ENCODE data around the gene FLRT2.

FLRT2 gene

GRCh38 chr14:85599939-85600338 is 70.0 kb downstream of the FLRT2 start:
- no peak for DNase-seq (ENCODE audit: low read depth)

DNA sequence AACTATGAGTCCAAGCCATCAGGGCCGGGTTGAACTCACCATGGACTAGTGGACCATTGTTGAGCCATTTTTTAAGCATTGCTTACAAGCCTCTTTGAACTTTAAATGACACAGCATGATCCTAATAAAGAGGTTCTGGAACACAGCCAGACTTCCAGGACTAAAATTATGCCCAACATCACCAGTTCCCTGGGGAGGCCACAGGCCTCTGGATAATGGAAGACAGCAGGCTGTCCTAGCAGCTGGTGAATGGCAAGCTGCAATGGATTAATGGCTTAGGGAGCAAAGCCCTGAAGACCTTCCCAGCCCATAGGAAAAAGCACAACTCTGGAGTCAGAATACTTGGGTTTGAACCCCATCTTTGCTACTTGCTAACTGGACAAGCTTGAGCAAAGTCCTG is 71.3 kb downstream of the FLRT2 start:
- DNase-seq (ENCODE audit: low read depth), result no peak

GRCh38 chr14:85601690-85602089 is 71.7 kb downstream of the FLRT2 start:
- no peak for DNase-seq (ENCODE audit: low read depth)

DNA sequence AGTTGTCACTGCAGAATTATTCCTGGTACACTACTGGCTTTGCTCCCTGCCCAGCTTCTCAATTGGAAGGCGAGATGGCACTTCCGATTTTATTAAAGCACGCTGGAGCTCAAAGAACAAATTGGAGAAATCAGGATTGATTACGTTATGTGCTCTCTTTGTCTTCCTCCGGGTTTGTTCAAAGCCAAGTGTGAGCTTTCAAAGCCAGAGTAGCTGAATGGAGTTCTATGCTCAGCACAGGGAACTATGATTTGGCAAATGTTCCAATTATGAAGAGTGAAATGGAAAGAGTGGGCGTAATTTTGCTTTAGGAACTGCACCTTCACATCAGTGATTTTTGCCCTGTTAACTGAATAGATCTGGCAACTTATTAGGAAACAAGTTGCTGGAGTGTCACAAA is 72.4 kb downstream of the FLRT2 start:
- no peak for DNase-seq (ENCODE audit: low read depth)

DNA sequence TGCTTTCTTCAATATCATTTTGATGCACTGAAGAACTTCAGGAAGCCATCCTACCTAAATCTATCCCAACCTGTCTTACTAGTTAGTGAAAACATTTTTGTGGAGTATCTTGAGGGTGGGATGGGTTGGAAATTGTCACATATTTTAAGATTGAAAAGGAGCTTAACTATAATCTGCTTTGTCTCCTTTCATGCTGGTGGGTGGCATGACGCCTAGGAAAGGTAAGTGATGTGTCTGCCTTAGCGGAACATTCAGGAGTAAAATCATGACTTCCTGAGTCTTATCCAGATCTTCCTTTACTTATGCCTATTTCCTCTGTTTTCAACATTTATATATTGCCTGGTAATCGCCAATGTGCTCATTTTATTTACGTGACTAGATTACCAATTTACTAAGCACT is 74.1 kb downstream of the FLRT2 start:
- no peak for DNase-seq (ENCODE audit: low read depth)

GRCh38 chr14:85604714-85605113 is 74.8 kb downstream of the FLRT2 start:
- no peak for DNase-seq (ENCODE audit: low read depth)

DNA sequence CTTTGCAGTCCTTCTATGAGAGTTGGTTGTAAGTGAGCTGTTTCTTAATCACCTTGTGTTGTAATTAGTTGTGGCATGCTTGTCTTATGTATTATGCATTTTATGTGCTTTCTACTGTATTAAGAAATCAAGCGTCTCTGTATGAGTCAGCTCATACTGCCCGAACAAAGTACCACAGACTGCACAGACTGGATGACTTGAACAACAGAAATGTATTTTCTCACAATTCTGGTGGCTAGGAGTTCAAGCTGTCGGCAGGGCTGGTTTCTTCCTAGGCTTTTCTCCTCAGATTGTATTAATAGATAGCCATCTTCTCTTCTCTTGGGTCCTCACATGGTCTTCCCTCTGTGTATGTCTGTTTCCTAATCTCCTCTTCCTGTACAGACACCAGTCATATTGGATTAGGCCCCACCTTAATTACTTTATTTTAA is 77.7 kb downstream of the FLRT2 start:
- DNase-seq (ENCODE audit: low read depth), result no peak

- no peak for DNase-seq (ENCODE audit: low read depth)
Measured at GRCh38 chr14:85613496-85613895, 83.6 kb downstream of the FLRT2 start.

- no peak for DNase-seq (ENCODE audit: low read depth)
Measured at GRCh38 chr14:85616386-85616885, 86.5 kb downstream of the FLRT2 start.

DNA sequence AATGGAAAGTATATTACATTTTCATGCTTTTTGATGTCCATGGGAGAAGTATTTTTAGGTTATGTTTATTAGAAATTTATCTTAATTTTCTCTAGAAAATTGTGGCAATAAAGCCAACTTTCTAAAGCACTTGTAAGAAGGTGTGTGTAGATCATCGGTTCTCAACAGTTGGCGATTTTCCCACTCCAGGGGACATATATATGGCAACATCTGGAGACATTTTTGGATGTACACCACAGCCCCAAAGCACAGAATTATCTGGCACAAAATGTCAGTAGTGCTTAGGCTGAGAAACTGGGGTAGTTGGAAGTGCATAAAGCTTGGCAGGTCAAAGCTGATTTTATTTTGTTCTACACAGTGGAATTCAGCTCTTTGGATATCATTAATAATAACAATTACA is 86.9 kb downstream of the FLRT2 start:
- DNase-seq (ENCODE audit: low read depth), result no peak

GRCh38 chr14:85617791-85618190 is 87.8 kb downstream of the FLRT2 start:
- no peak for DNase-seq (ENCODE audit: low read depth)

DNA sequence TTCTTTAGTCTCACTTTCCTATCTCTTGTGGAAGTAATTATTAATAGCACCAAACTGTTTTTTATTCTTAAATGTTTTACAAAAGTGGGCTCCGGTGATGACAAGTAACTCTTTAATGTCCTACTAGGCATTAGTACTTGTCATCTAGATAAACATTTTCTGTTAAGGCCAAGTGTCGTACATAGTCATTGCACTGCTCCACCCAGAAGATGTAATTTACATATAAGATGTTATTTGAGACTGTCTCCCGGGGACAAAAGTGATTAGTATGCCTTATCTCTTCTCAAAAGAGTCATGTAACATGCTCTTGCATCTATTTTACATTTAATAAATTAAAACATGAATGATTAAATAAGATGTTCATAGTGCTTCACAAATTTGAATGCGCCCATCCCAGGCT is 88.4 kb downstream of the FLRT2 start:
- no peak for DNase-seq (ENCODE audit: low read depth)

- no peak for DNase-seq (ENCODE audit: low read depth)
Measured at GRCh38 chr14:85618978-85619377, 89.0 kb downstream of the FLRT2 start.

DNA sequence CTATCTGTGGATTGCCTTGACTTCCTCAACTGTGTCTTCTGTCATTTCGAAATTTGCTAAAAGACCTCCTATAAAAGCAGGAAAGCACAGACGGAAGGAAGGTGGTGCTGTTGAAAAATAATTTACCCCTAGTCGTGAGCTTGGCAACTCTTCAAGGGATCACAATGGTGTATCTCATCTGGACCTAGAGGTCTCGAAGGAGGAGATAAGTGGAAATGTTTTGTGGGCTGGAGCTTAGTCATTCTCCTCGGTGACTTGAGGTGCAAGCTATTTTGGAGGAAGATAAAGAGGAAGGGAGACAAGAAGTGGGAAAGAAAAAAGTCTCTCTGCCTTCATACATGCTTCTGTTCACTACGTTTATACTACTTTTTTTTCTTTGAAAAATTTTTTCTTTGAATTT is 89.9 kb downstream of the FLRT2 start:
- DNase-seq (ENCODE audit: low read depth), result no peak

- DNase-seq (ENCODE audit: low read depth), result no peak
Measured at GRCh38 chr14:85620947-85621346, 91.0 kb downstream of the FLRT2 start.

GRCh38 chr14:85622106-85622505 is 92.2 kb downstream of the FLRT2 start:
- DNase-seq (ENCODE audit: low read depth), result no peak

- no peak for DNase-seq (ENCODE audit: low read depth)
Measured at GRCh38 chr14:85622986-85623685, 93.2 kb downstream of the FLRT2 start.

GRCh38 chr14:85625925-85626585 is 96.1 kb downstream of the FLRT2 start:
- no peak for DNase-seq (ENCODE audit: low read depth)

DNA sequence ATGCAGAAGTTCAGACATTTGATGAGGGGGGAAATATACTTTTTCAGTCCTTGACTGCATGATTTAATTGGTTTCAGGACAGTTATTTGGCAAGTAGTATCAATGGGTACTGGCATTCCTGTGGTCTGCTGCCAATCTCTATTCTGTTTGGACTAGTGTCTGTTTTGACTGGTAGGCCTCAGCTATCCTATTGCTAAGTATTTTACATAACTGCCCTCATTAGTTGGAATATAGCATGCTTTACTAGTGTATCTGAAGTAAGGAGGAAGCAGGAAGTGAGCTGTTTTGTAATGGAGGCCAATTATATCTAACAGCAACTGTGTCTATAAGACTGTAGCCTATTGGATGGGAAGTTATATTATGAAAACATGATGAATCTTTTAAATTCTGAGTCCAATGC is 104.3 kb downstream of the FLRT2 start:
- DNase-seq (ENCODE audit: low read depth), result no peak

DNA sequence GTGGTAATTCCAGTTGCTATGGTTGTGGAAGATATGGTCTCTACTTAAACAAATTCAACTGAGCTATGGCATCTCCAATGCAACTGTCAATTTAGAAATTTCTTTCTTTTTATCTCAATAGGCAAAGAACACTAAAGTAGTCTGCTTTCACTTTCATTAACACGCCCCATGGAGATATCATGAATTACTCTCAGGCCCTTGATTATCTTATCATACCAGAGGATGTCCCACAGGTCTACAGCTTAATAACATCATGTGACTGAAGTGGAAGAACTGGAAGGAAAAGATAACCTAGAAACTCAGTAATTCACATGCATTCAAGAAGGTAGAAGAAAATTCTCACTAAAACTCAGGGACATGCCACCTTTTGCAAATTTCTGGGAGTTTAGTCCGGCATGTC is 114.3 kb downstream of the FLRT2 start:
- DNase-seq (ENCODE audit: low read depth), result no peak

GRCh38 chr14:85653029-85653428 is 123.1 kb downstream of the FLRT2 start:
- DNase-seq (ENCODE audit: low read depth), result no peak

- DNase-seq (ENCODE audit: low read depth), result no peak
Measured at GRCh38 chr14:85660243-85660922, 130.4 kb downstream of the FLRT2 start.

DNA sequence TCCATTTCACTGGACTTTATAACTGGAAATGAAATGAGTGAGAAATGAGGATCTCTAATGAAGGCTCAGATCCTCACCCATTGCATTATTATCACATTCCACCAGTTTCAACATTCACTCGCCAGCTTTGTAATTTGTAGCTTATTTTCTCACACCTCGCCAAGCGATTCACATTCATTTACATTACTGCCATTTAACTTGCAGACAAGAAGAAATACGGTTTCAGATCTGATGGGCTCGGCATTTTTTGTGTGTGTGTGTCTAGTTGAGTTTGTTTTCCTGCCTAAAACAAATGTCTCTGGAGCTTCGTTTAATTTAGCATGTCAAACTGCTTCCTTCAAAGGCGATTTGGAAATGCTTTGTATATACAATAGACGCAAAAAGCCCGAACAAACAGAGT is 132.2 kb downstream of the FLRT2 start:
- no peak for DNase-seq (ENCODE audit: low read depth)
